Measurements from ENCODE around the gene RELA. TPM values are rescaled to one million over a fixed set of nuclear protein-coding genes. Genes with fewer than 3 reads are reported as not detected.

RELA gene
- total and polyA plus RNA-seq, 2 of the 13 experiments (the other 11 are each of a cell fraction or from before 2014, with no cell fraction given) = 21.4 to 40.5 TPM

GRCh38 chr11:65662799-65663638, at the start of gene RELA (continued):
- peak; percentile 63; the same call in 1 of the 2 replicates for TF ChIP-seq ARNT2 (CRISPR knock-in tag; IDR thresholded peaks at IDR 0.05; ENCODE audit: low read depth)
- TF ChIP-seq ZNF121 (CRISPR knock-in tag; IDR thresholded peaks at IDR 0.05) = no peak
- TF ChIP-seq NFKB2 (CRISPR knock-in tag; IDR thresholded peaks at IDR 0.05; ENCODE audit: borderline replicate concordance) = no peak; the same call in 1 of the 2 replicates
- TF ChIP-seq ZZZ3 (CRISPR knock-in tag; IDR thresholded peaks at IDR 0.05; ENCODE audit: borderline replicate concordance) = 0 out of 2 replicates have a peak, but pooled peaks have one; percentile 27
- TF ChIP-seq SMAD3 (CRISPR knock-in tag; IDR thresholded peaks at IDR 0.05) = no peak
- TF ChIP-seq ZNF816 (CRISPR knock-in tag; IDR thresholded peaks at IDR 0.05; ENCODE audit: borderline replicate concordance) = peak; percentile 88; the same call in 1 of the 2 replicates
- TF ChIP-seq GABPB1 (CRISPR knock-in tag; IDR thresholded peaks at IDR 0.05) = peak; percentile 74
- TF ChIP-seq ZNF44 (CRISPR knock-in tag; IDR thresholded peaks at IDR 0.05) = no peak
- 0 out of 2 replicates have a peak, but pooled peaks have one; percentile 13 for TF ChIP-seq ZSCAN9 (CRISPR knock-in tag; IDR thresholded peaks at IDR 0.05; ENCODE audit: borderline replicate concordance)
- TF ChIP-seq NFE2L1 (CRISPR knock-in tag; IDR thresholded peaks at IDR 0.05; ENCODE audit: borderline replicate concordance) = no peak
- no peak for TF ChIP-seq ZNF251 (CRISPR knock-in tag; IDR thresholded peaks at IDR 0.05)
- no peak for TF ChIP-seq ZNF768 (CRISPR knock-in tag; IDR thresholded peaks at IDR 0.05)
- no peak for TF ChIP-seq PLSCR1 (CRISPR knock-in tag; IDR thresholded peaks at IDR 0.05; ENCODE audit: borderline replicate concordance)
- peak; percentile 67; the same call in 1 of the 2 replicates for TF ChIP-seq ZSCAN21 (CRISPR knock-in tag; IDR thresholded peaks at IDR 0.05; ENCODE audit: borderline replicate concordance)
- TF ChIP-seq ZNF704 (CRISPR knock-in tag; IDR thresholded peaks at IDR 0.05; ENCODE audit: borderline replicate concordance) = no peak; the same call in 1 of the 2 replicates
- peak; percentile 76 for TF ChIP-seq PATZ1 (CRISPR knock-in tag; IDR thresholded peaks at IDR 0.05)
- TF ChIP-seq REPIN1 (CRISPR knock-in tag; IDR thresholded peaks at IDR 0.05; ENCODE audit: borderline replicate concordance, low read depth) = no peak
- peak; percentile 58; the same call in 1 of the 2 replicates for TF ChIP-seq DMAP1 (CRISPR knock-in tag; IDR thresholded peaks at IDR 0.05)
- 0 out of 2 replicates have a peak, but pooled peaks have one; percentile 50 for TF ChIP-seq ZNF850 (CRISPR knock-in tag; conservative IDR thresholded peaks at IDR 0.05)
- TF ChIP-seq POGZ (CRISPR knock-in tag; IDR thresholded peaks at IDR 0.05) = peak; percentile 18; the same call in 1 of the 2 replicates
- peak; percentile 65 to 71; a peak in 3 of 4 replicates for TF ChIP-seq HMGXB4 (CRISPR knock-in tag; IDR thresholded peaks at IDR 0.05; ENCODE audit: borderline replicate concordance in 1 of 2, low read depth in 1 of 2)
- TF ChIP-seq ZNF740 (CRISPR knock-in tag; IDR thresholded peaks at IDR 0.05) = no peak

All from HepG2 (cell line).